Liver (tissue), 9 donors: ENCODE results near the gene PODN. TPM values are rescaled to one million over a fixed set of nuclear protein-coding genes. Genes with fewer than 3 reads are reported as not detected.

ENCODE experiments used
- DNase-seq: peaks from one replicate; pipeline ENCODE4 v3.0.0-alpha.2; 2017; ENCODE audit warnings: low spot score
- H3K27ac ChIP-seq, 2 donors: one replicate each; pipeline ENCODE4 v1.7.0; 2013; ENCODE audit warnings: inconsistent platforms in 2 of 2, low read length in 2 of 2, control low read depth in 1 of 2, low read depth in 1 of 2, mild to moderate bottlenecking in 1 of 2
- H3K27me3 ChIP-seq, 4 donors: one replicate each; pipeline versions ENCODE4 v1.6.1 to v1.7.0; 2013; ENCODE audit warnings: low read length in 3 of 4, inconsistent platforms in 1 of 4, mild to moderate bottlenecking in 1 of 4, moderate library complexity in 1 of 4; ENCODE audit not compliant: control insufficient read depth in 4 of 4, insufficient read depth in 4 of 4
- H3K36me3 ChIP-seq, 4 donors: one replicate each; pipeline versions ENCODE4 v1.6.1 to v1.7.0; 2013; ENCODE audit warnings: low read length in 3 of 4, mild to moderate bottlenecking in 3 of 4, low read depth in 1 of 4, moderate library complexity in 1 of 4; ENCODE audit not compliant: control insufficient read depth in 4 of 4, insufficient read depth in 3 of 4
- H3K4me1 ChIP-seq, 4 donors: one replicate each; pipeline versions ENCODE4 v1.6.1 to v1.7.0; 2013; ENCODE audit warnings: low read length in 3 of 4, mild to moderate bottlenecking in 3 of 4, moderate library complexity in 1 of 4; ENCODE audit not compliant: control insufficient read depth in 4 of 4, insufficient read depth in 4 of 4
- H3K4me3 ChIP-seq, 3 donors: one replicate each; pipeline versions ENCODE4 v1.6.1 to v1.7.0; 2013; ENCODE audit warnings: low read length in 3 of 3, control low read depth in 1 of 3, low read depth in 1 of 3, mild to moderate bottlenecking in 1 of 3
- H3K9ac ChIP-seq, 2 donors: one replicate each; pipeline ENCODE4 v1.7.0; 2013; ENCODE audit warnings: low read length in 2 of 2, mild to moderate bottlenecking in 2 of 2, moderate library complexity in 2 of 2, control low read depth in 1 of 2, low read depth in 1 of 2
- H3K9me3 ChIP-seq, 4 donors: one replicate each; pipeline versions ENCODE4 v1.6.1 to v1.7.0; 2013; ENCODE audit warnings: low read length in 3 of 4; ENCODE audit not compliant: control insufficient read depth in 4 of 4
- EGR1 ChIP-seq, 2 donors: IDR thresholded peaks; 2 replicates each; pipeline ENCODE4 v1.6.1; 2016 to 2018; ENCODE audit warnings: antibody characterized with exemption in 2 of 2, low read depth in 2 of 2
- FOXA1 ChIP-seq: IDR thresholded peaks from 2 replicates; pipeline ENCODE4 v1.6.1; 2016; ENCODE audit warnings: antibody characterized with exemption
- FOXA2 ChIP-seq: IDR thresholded peaks from 2 replicates; pipeline ENCODE4 v1.6.1; 2016; ENCODE audit warnings: antibody characterized with exemption
- GABPA ChIP-seq, 2 donors: IDR thresholded peaks in 1 of 2; conservative IDR thresholded peaks in 1 of 2; 2 replicates each; pipeline ENCODE4 v1.6.1; 2016; ENCODE audit warnings: antibody characterized with exemption in 2 of 2, mild to moderate bottlenecking in 1 of 2, moderate library complexity in 1 of 2
- HNF4A ChIP-seq, 2 donors: conservative IDR thresholded peaks; 2 replicates each; pipeline ENCODE4 v1.6.1; 2016; ENCODE audit warnings: antibody characterized with exemption in 2 of 2, mild to moderate bottlenecking in 2 of 2
- HNF4G ChIP-seq: IDR thresholded peaks from 2 replicates; pipeline ENCODE4 v1.6.1; 2016; ENCODE audit warnings: antibody characterized with exemption
- MAX ChIP-seq: IDR thresholded peaks from 2 replicates; pipeline ENCODE4 v1.6.1; 2016; ENCODE audit warnings: antibody characterized with exemption
- NR2F2 ChIP-seq: IDR thresholded peaks from 2 replicates; pipeline ENCODE4 v1.6.1; 2016; ENCODE audit warnings: antibody characterized with exemption
- RXRA ChIP-seq, 2 donors: IDR thresholded peaks; 2 replicates each; pipeline ENCODE4 v1.6.1; 2017 to 2018; ENCODE audit warnings: antibody characterized with exemption in 2 of 2, mild to moderate bottlenecking in 1 of 2
- SP1 ChIP-seq: IDR thresholded peaks from 2 replicates; pipeline ENCODE4 v1.6.1; 2018; ENCODE audit warnings: antibody characterized with exemption, mild to moderate bottlenecking
- TAF1 ChIP-seq: conservative IDR thresholded peaks from 2 replicates; pipeline ENCODE4 v1.6.1; 2016; ENCODE audit warnings: antibody characterized with exemption, mild to moderate bottlenecking
- YY1 ChIP-seq: IDR thresholded peaks from 2 replicates; pipeline ENCODE4 v1.6.1; 2016; ENCODE audit warnings: antibody characterized with exemption, mild to moderate bottlenecking
- WGBS: extraction: QIAGEN DNeasy Blood & Tissue Kit; methylation state at CpG from one replicate; pipeline ENCODE4 v1.1.7; 2013; 5-methylcytosine and 5-hydroxymethylcytosine counted together
- polyA plus RNA-seq, 2 donors: library from polyadenylated mRNA; stranded (reverse) in 1 of 2; unstranded in 1 of 2; fragments of 200-250 nt in 1 of 2; fragments of >200 nt in 1 of 2; fragmentation: Nextera tagmentation in 1 of 2; extraction: Ambion mirVana in 1 of 2; gene quantifications; one replicate each; pipeline versions ENCODE4 v1.2.1 to v1.2.3, GENCODE V29; 2013 to 2015
- total RNA-seq, 2 donors: library from RNA; depleted of rRNA; stranded (reverse); fragments of >200 nt; gene quantifications; one replicate each; pipeline ENCODE4 v1.2.3, GENCODE V29; 2014
- TF ChIP-seq, protein P1 (sequence below): IDR thresholded peaks from 2 replicates; pipeline ENCODE4 v1.6.1; 2016; ENCODE audit warnings: antibody characterized with exemption
- TF ChIP-seq, protein P2 (sequence below): IDR thresholded peaks from 2 replicates; pipeline ENCODE4 v1.6.1; 2016; ENCODE audit warnings: antibody characterized with exemption, mild to moderate bottlenecking
- donor health status: healthy.
- donor health status: healthy.
- donor health status: healthy.
- donor health status: healthy.
- donor health status: healthy.

PODN gene
- total and polyA plus RNA-seq, 4 donors: 1.9 to 10.8 (median 6.3) TPM

- H3K9me3 ChIP-seq: no peaks in the 10 kb centered on the region
- no peaks in the 10 kb centered on the region for H3K36me3 ChIP-seq
- no peak overlapping the region for H3K9ac ChIP-seq
- peaks cover 0 to 15% (median 7%) of the 10 kb centered on the region in 4 donors for H3K4me1 ChIP-seq
- no peak for DNase-seq
- no peak overlapping the region for H3K27ac ChIP-seq
- TF ChIP-seq, protein P1, sequence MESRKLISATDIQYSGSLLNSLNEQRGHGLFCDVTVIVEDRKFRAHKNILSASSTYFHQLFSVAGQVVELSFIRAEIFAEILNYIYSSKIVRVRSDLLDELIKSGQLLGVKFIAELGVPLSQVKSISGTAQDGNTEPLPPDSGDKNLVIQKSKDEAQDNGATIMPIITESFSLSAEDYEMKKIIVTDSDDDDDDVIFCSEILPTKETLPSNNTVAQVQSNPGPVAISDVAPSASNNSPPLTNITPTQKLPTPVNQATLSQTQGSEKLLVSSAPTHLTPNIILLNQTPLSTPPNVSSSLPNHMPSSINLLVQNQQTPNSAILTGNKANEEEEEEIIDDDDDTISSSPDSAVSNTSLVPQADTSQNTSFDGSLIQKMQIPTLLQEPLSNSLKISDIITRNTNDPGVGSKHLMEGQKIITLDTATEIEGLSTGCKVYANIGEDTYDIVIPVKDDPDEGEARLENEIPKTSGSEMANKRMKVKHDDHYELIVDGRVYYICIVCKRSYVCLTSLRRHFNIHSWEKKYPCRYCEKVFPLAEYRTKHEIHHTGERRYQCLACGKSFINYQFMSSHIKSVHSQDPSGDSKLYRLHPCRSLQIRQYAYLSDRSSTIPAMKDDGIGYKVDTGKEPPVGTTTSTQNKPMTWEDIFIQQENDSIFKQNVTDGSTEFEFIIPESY: no peak
- TF ChIP-seq NR2F2 (no peak), HNF4A (conservative IDR thresholded peaks at IDR 0.05) (no peak), HNF4G (no peak), TAF1 (no peak), FOXA2 (no peak), GABPA (IDR thresholded peaks at IDR 0.05 in 1 of 2, conservative IDR thresholded peaks at IDR 0.05 in 1 of 2) (no peak), YY1 (no peak)
- H3K4me3 ChIP-seq: no peak overlapping the region
- 53% methylated on average over 15 of the region's 15 CpGs for WGBS
- H3K27me3 ChIP-seq: no peaks in the 10 kb centered on the region
These were observed 45.7 kb downstream of the PODN start for GRCh38 chr1:53107570-53108322.

DNA sequence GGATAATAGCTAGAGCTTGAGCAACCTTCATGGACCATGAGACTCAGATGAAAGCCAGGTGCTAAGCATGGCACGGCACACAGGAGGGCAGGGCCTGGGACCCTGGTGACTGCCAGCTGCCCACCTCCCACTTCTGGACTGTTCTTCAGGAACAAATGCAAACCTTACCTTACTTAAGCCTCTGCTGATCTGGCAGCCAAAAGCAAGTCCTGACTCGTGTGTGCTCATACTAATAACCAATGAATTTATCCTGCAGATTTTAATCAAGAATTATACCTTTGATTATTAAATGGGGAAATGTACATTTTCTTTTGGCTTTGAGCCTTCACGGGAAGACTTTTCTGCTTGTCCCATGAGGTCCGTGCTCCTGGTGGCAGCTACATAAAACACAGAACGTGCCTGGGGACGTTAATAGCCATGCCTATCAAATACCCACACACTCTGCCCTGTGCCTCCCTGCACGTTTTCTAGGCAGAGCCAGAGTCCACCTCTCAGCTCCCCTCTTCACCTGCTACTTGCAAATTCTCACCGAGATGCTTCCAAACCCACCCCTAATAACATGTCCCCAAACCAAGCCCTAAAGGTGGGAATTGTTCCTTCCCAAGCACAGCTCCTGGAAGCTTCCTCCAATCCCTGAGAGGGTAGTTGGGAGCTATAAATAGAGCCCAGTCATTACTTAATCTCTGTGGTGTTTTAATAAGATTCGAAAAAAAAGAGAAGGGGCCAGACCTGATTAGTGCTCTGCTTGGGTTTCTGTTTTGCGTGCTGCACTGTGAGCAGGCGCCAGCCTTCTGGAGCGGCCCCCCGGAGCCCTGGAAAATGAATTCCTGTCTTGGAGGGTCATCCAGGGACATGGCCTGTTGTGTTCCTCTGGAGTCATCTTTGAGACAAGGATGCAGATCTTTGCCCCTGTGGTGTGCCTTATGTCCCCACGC is 46.9 kb downstream of the PODN start:
- WGBS: 80% methylated on average over 14 of the region's 14 CpGs
- Histone ChIP-seq H3K36me3 (no peaks in the 10 kb centered on the region), H3K9ac (no peak overlapping the region), H3K9me3 (no peaks in the 10 kb centered on the region), H3K4me1 (peaks cover 0 to 15% (median 7%) of the 10 kb centered on the region in 4 donors), H3K27me3 (no peaks in the 10 kb centered on the region), H3K27ac (no peak overlapping the region), H3K4me3 (no peak overlapping the region)
- TF ChIP-seq SP1: peak; percentile 35
- peak; percentile 42 to 61 for TF ChIP-seq RXRA (IDR thresholded peaks at IDR 0.05)
- no peak for TF ChIP-seq HNF4A (conservative IDR thresholded peaks at IDR 0.05)
- TF ChIP-seq FOXA1: no peak
- TF ChIP-seq MAX: no peak
- no peak for DNase-seq

DNA sequence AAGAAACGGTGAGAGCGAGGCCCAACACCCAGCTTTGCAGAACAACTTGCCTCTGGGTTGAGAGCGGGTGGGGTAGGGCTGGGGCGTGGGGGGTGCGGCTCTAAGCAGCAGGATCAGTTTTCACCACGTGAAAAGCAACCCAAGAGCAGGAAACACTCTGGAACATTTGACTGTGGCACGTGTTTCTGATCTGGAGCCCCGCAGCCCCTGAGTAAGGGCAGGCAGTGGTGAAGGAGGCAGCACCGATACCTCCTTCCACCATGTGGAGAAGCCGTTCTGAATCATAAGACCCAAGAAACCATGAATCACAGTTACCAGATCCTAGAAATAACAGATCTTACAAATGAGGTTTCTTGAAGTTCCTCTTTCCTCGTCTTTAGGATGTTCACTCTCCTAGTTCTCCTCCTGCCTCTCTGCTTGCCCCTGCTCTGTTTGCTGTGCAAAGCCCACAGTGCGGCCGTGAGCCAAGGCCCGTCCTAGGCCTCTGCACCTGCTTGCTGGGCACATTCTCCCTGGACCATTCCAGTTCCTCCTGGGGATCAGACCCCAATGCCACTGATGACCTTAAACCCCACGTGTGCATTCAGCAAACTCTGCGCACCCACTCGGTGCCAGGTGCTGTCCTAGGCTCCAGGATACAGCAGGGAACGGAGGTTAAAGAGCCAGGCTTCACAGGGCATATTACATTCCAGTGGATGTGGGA is 48.5 kb downstream of the PODN start:
- no peaks in the 10 kb centered on the region for H3K36me3 ChIP-seq
- TF ChIP-seq EGR1 (IDR thresholded peaks at IDR 0.05; ENCODE audit: low read depth in 2 of 2) (no peak), HNF4A (conservative IDR thresholded peaks at IDR 0.05) (no peak), GABPA (IDR thresholded peaks at IDR 0.05 in 1 of 2, conservative IDR thresholded peaks at IDR 0.05 in 1 of 2) (no peak)
- TF ChIP-seq, protein P2, sequence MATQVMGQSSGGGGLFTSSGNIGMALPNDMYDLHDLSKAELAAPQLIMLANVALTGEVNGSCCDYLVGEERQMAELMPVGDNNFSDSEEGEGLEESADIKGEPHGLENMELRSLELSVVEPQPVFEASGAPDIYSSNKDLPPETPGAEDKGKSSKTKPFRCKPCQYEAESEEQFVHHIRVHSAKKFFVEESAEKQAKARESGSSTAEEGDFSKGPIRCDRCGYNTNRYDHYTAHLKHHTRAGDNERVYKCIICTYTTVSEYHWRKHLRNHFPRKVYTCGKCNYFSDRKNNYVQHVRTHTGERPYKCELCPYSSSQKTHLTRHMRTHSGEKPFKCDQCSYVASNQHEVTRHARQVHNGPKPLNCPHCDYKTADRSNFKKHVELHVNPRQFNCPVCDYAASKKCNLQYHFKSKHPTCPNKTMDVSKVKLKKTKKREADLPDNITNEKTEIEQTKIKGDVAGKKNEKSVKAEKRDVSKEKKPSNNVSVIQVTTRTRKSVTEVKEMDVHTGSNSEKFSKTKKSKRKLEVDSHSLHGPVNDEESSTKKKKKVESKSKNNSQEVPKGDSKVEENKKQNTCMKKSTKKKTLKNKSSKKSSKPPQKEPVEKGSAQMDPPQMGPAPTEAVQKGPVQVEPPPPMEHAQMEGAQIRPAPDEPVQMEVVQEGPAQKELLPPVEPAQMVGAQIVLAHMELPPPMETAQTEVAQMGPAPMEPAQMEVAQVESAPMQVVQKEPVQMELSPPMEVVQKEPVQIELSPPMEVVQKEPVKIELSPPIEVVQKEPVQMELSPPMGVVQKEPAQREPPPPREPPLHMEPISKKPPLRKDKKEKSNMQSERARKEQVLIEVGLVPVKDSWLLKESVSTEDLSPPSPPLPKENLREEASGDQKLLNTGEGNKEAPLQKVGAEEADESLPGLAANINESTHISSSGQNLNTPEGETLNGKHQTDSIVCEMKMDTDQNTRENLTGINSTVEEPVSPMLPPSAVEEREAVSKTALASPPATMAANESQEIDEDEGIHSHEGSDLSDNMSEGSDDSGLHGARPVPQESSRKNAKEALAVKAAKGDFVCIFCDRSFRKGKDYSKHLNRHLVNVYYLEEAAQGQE: no peak
- DNase-seq: no peak
- H3K4me3 ChIP-seq: no peak overlapping the region
- H3K4me1 ChIP-seq: peaks cover 0 to 15% (median 11%) of the 10 kb centered on the region in 4 donors
- H3K27ac ChIP-seq: peak overlapping the region in 1 of 2 donors; percentile 19
- no peak overlapping the region for H3K9ac ChIP-seq
- 80% methylated on average over 18 of the region's 18 CpGs for WGBS
- H3K9me3 ChIP-seq: no peaks in the 10 kb centered on the region
- no peaks in the 10 kb centered on the region for H3K27me3 ChIP-seq
